Measurements from ENCODE around the gene COX5B.

- TF ChIP-seq TAF1 (IDR thresholded peaks at IDR 0.05; ENCODE audit: borderline replicate concordance, low read depth, low read length), result no peak
- TF ChIP-seq POLR2A (IDR thresholded peaks at IDR 0.05; ENCODE audit: low read depth, low read length), result no peak
Observed at GRCh38 chr2:97656905-97657587, 11.2 kb downstream of the COX5B start.

Measured in GM12892 (cell line).